T-cell (primary cell): ENCODE measurements around the gene CLCA2. TPM values are rescaled to one million over a fixed set of nuclear protein-coding genes. Genes with fewer than 3 reads are reported as not detected.

Experiments
- ATAC-seq, 4 experiments: fragments of 200-7000 bp in 3 of 4; fragments of 150-1000 bp in 1 of 4; cut with Tn5 transposase; replicated peaks in 1 of 4; 1 replicate in 3 of 4; 2 replicates in 1 of 4; pipeline ENCODE4 v1.10.0; 2021; ENCODE audit warnings: moderate library complexity in 3 of 4, mild to moderate bottlenecking in 2 of 4, moderate number of reproducible peaks in 1 of 4
- CTCF ChIA-PET, 2 donors: fragments of 300-600 bp; sonication (Branson Sonifier 250); formaldehyde crosslinking; loops; one replicate each; lab custom pipeline; 2022; ENCODE audit warnings: antibody characterized with exemption in 2 of 2; lab: Charles Lee
- POLR2A ChIA-PET, 2 donors: fragments of 300-600 bp; sonication (Branson Sonifier 250); formaldehyde crosslinking; loops; one replicate each; lab custom pipeline; 2022; ENCODE audit warnings: antibody characterized with exemption in 2 of 2; lab: Charles Lee
- DNase-seq, 35 experiments: peaks; one replicate each; pipeline versions ENCODE4 v3.0.0 to v3.0.0-alpha.2; 2013 to 2023
- H3K27ac ChIP-seq: one replicate; pipeline ENCODE4 v1.5.1; 2013; ENCODE audit warnings: low read length
- H3K27me3 ChIP-seq, 2 experiments: replicated peaks in 1 of 2; 1 replicate in 1 of 2; 2 replicates in 1 of 2; pipeline versions ENCODE4 v1.6.1 to v1.7.0; 2013; ENCODE audit warnings: low read length in 1 of 2, mixed read lengths in 1 of 2; ENCODE audit not compliant: control insufficient read depth in 2 of 2, insufficient read depth in 2 of 2; ENCODE audit errors: extremely low read depth in 1 of 2
- H3K36me3 ChIP-seq, 2 donors: 1 replicate in 1 of 2; 2 replicates in 1 of 2; pipeline versions ENCODE4 v1.6.1 to v1.7.0; 2013; ENCODE audit warnings: low read length in 1 of 2; ENCODE audit not compliant: control insufficient read depth in 2 of 2, insufficient read depth in 1 of 2; ENCODE audit errors: extremely low read depth in 1 of 2
- H3K4me1 ChIP-seq, 2 experiments: 1 replicate in 1 of 2; 2 replicates in 1 of 2; pipeline versions ENCODE4 v1.6.1 to v1.7.0; 2013; ENCODE audit warnings: low read length in 2 of 2, mixed read lengths in 1 of 2; ENCODE audit not compliant: insufficient read depth in 2 of 2, control insufficient read depth in 1 of 2; ENCODE audit errors: extremely low read depth in 1 of 2
- H3K4me3 ChIP-seq, 2 donors: 1 replicate in 1 of 2; 2 replicates in 1 of 2; pipeline versions ENCODE4 v1.5.1 to v1.7.0; 2013; ENCODE audit warnings: mild to moderate bottlenecking in 2 of 2, low read length in 1 of 2, moderate library complexity in 1 of 2; ENCODE audit not compliant: control insufficient read depth in 1 of 2; ENCODE audit errors: extremely low read depth in 1 of 2
- H3K9me3 ChIP-seq: 2 replicates; pipeline ENCODE4 v1.7.0; 2013
- H3K27ac Mint-ChIP-seq, 2 donors: one replicate each; pipeline ENCODE4 v1.8.0; 2020 to 2021; ENCODE audit warnings: mild to moderate bottlenecking in 2 of 2, mixed read lengths in 2 of 2
- H3K27me3 Mint-ChIP-seq, 2 donors: one replicate each; pipeline ENCODE4 v1.8.0; 2021 to 2022; ENCODE audit warnings: mixed read lengths in 2 of 2
- H3K36me3 Mint-ChIP-seq: one replicate; pipeline ENCODE4 v1.8.0; 2021; ENCODE audit warnings: mixed read lengths
- H3K4me1 Mint-ChIP-seq, 3 donors: one replicate each; pipeline ENCODE4 v1.8.0; 2020 to 2022; ENCODE audit warnings: mixed read lengths in 3 of 3, mild to moderate bottlenecking in 1 of 3
- H3K4me3 Mint-ChIP-seq, 3 donors: one replicate each; pipeline ENCODE4 v1.8.0; 2020 to 2022; ENCODE audit warnings: mild to moderate bottlenecking in 3 of 3, mixed read lengths in 3 of 3, moderate library complexity in 3 of 3
- H3K9me3 Mint-ChIP-seq, 3 donors: one replicate each; pipeline ENCODE4 v1.8.0; 2020 to 2022; ENCODE audit warnings: mixed read lengths in 3 of 3
- WGBS: methylation state at CpG from one replicate; pipeline ENCODE4 v1.1.5; 2013; ENCODE audit warnings: missing lambda C conversion rate; ENCODE audit not compliant: insufficient coverage; 5-methylcytosine and 5-hydroxymethylcytosine counted together
- total RNA-seq, 35 experiments: library from RNA in 6 of 35; stranded (reverse) in 6 of 35; fragments of 120-200 nt in 1 of 35; gene quantifications; one replicate each; pipeline versions ENCODE4 v1.2.1 to v1.2.4 and lab custom pipeline; 2013 to 2026

CLCA2 gene
- total RNA-seq, 5 donors from 2014 or later (not counting 1 experiment from before 2014, with no cell fraction given): not detected

- ChIA-PET POLR2A (interaction anchor here in 1 of 2 donors (0.5 kb wide), 1 partner anchor 576 kb away, joined by 3 read pairs; no protein-coding TSS in a partner anchor), CTCF (interaction anchor here (1.0 to 2.5 kb wide), 3 partner anchors 11 to 41 kb away, joined by 4 to 7 read pairs (median 6); no protein-coding TSS in a partner anchor)
- WGBS: no CpG with 5 or more reads among the region's 1 CpG
- DNase-seq (no peak), ATAC-seq (no peak)
- Histone ChIP-seq H3K9me3 (no peaks in the 10 kb centered on the region), H3K4me1 (no peaks in the 10 kb centered on the region), H3K27ac (no peak overlapping the region), H3K36me3 (no peaks in the 10 kb centered on the region), H3K4me3 (no peak overlapping the region), H3K27me3 (no peaks in the 10 kb centered on the region)
- no peaks in the 10 kb centered on the region for H3K4me1 Mint-ChIP-seq
- H3K9me3 Mint-ChIP-seq: no peaks in the 10 kb centered on the region
- no peaks in the 10 kb centered on the region for H3K36me3 Mint-ChIP-seq
- no peak overlapping the region for H3K27ac Mint-ChIP-seq
- H3K27me3 Mint-ChIP-seq: peaks cover 4% of the 10 kb centered on the region in 2 donors
- H3K4me3 Mint-ChIP-seq: no peak overlapping the region
Observed at GRCh38 chr1:86460998-86461397, 37.0 kb downstream of the CLCA2 start.

- ChIA-PET POLR2A (interaction anchor here in 1 of 2 donors (0.5 kb wide), 1 partner anchor 576 kb away, joined by 3 read pairs; no protein-coding TSS in a partner anchor), CTCF (interaction anchor here (1.0 to 2.5 kb wide), 3 partner anchors 11 to 41 kb away, joined by 4 to 7 read pairs (median 6); no protein-coding TSS in a partner anchor)
- Mint-ChIP-seq H3K27me3 (peaks cover 4% of the 10 kb centered on the region in 2 donors), H3K9me3 (no peaks in the 10 kb centered on the region), H3K27ac (no peak overlapping the region), H3K36me3 (no peaks in the 10 kb centered on the region), H3K4me1 (no peaks in the 10 kb centered on the region), H3K4me3 (no peak overlapping the region)
- DNase-seq (no peak), ATAC-seq (no peak)
- H3K36me3 ChIP-seq: no peaks in the 10 kb centered on the region
- no CpG with 5 or more reads among the region's 3 CpGs for WGBS
- H3K4me3 ChIP-seq: no peak overlapping the region
- H3K27ac ChIP-seq: no peak overlapping the region
- no peaks in the 10 kb centered on the region for H3K4me1 ChIP-seq
- no peaks in the 10 kb centered on the region for H3K27me3 ChIP-seq
- no peaks in the 10 kb centered on the region for H3K9me3 ChIP-seq
Observed at GRCh38 chr1:86461482-86461881, 37.5 kb downstream of the CLCA2 start.

GRCh38 chr1:86464819-86465218, 40.8 kb downstream of the CLCA2 start:
- Histone ChIP-seq H3K36me3 (no peaks in the 10 kb centered on the region), H3K4me3 (no peak overlapping the region), H3K9me3 (no peaks in the 10 kb centered on the region), H3K27ac (no peak overlapping the region), H3K27me3 (peaks cover 0 to 4% of the 10 kb centered on the region in 2 experiments), H3K4me1 (no peaks in the 10 kb centered on the region)
- Mint-ChIP-seq H3K27me3 (peaks cover 0 to 1% of the 10 kb centered on the region in 2 donors), H3K4me1 (peaks cover 0 to 3% (median 0%) of the 10 kb centered on the region in 3 donors), H3K36me3 (no peaks in the 10 kb centered on the region), H3K9me3 (no peaks in the 10 kb centered on the region), H3K27ac (no peak overlapping the region), H3K4me3 (no peak overlapping the region)
- DNase-seq (no peak), ATAC-seq (no peak)
- ChIA-PET CTCF (interaction anchor here (0.5 to 0.8 kb wide), 2 partner anchors 13 to 38 kb away, joined by 3 to 5 read pairs; no protein-coding TSS in a partner anchor), POLR2A (no interaction called here)
- no CpG with 5 or more reads among the region's 1 CpG for WGBS

GRCh38 chr1:86466109-86466844, 42.3 kb downstream of the CLCA2 start:
- H3K4me1 ChIP-seq: no peaks in the 10 kb centered on the region
- ATAC-seq: no peak
- H3K9me3 Mint-ChIP-seq: no peaks in the 10 kb centered on the region
- ChIA-PET POLR2A (no interaction called here), CTCF (no interaction called here)
- H3K4me1 Mint-ChIP-seq: peaks cover 0 to 4% (median 0%) of the 10 kb centered on the region in 3 donors
- no peak overlapping the region for H3K27ac Mint-ChIP-seq
- no peak overlapping the region for H3K4me3 ChIP-seq
- H3K9me3 ChIP-seq: no peaks in the 10 kb centered on the region
- H3K36me3 Mint-ChIP-seq: no peaks in the 10 kb centered on the region
- 75% methylated on average over 1 of the region's 2 CpGs for WGBS
- H3K27ac ChIP-seq: no peak overlapping the region
- no peak overlapping the region for H3K4me3 Mint-ChIP-seq
- H3K27me3 ChIP-seq: peaks cover 0 to 4% of the 10 kb centered on the region in 2 experiments
- DNase-seq: no peak
- H3K27me3 Mint-ChIP-seq: peaks cover 5 to 7% of the 10 kb centered on the region in 2 donors
- no peaks in the 10 kb centered on the region for H3K36me3 ChIP-seq

GRCh38 chr1:86466986-86467385, 43.0 kb downstream of the CLCA2 start:
- Histone ChIP-seq H3K4me3 (no peak overlapping the region), H3K9me3 (no peaks in the 10 kb centered on the region), H3K36me3 (no peaks in the 10 kb centered on the region), H3K27ac (no peak overlapping the region), H3K4me1 (no peaks in the 10 kb centered on the region), H3K27me3 (peaks cover 0 to 4% of the 10 kb centered on the region in 2 experiments)
- no peak overlapping the region for H3K4me3 Mint-ChIP-seq
- H3K4me1 Mint-ChIP-seq: peaks cover 0 to 4% (median 0%) of the 10 kb centered on the region in 3 donors
- H3K9me3 Mint-ChIP-seq: no peaks in the 10 kb centered on the region
- H3K27ac Mint-ChIP-seq: no peak overlapping the region
- CTCF ChIA-PET: no interaction called here
- no peak for ATAC-seq
- peaks cover 7% of the 10 kb centered on the region in 2 donors for H3K27me3 Mint-ChIP-seq
- H3K36me3 Mint-ChIP-seq: no peaks in the 10 kb centered on the region
- POLR2A ChIA-PET: no interaction called here
- 45% methylated on average over 2 of the region's 4 CpGs for WGBS
- DNase-seq: no peak

GRCh38 chr1:86468501-86468977, 44.6 kb downstream of the CLCA2 start, which contains the start of gene CLCA1:
Gene CLCA1, plus strand, starts transcription at chr1:86468927. Its CDS starts 45 bp downstream, at chr1:86468972.
- CTCF ChIA-PET: interaction anchor here in 1 of 2 donors (0.6 kb wide), 1 partner anchor 11 kb away, joined by 4 read pairs; no protein-coding TSS in a partner anchor

More at GRCh38 chr1:86468501-86468977, 44.6 kb downstream of the CLCA2 start, which contains the start of gene CLCA1:
- peaks cover 0 to 4% of the 10 kb centered on the region in 2 experiments for H3K27me3 ChIP-seq
- Mint-ChIP-seq H3K36me3 (no peaks in the 10 kb centered on the region), H3K4me3 (no peak within 1 kb of the TSS), H3K9me3 (no peaks in the 10 kb centered on the region), H3K4me1 (peaks cover 0 to 4% (median 0%) of the 10 kb centered on the region in 3 donors), H3K27me3 (peaks cover 9 to 12% of the 10 kb centered on the region in 2 donors), H3K27ac (no peak within 1 kb of the TSS)
- no peaks in the 10 kb centered on the region for H3K9me3 ChIP-seq
- no peak within 1 kb of the TSS for H3K4me3 ChIP-seq
- no peaks in the 10 kb centered on the region for H3K36me3 ChIP-seq
- H3K27ac ChIP-seq: no peak within 1 kb of the TSS
- WGBS: no CpG with 5 or more reads among the region's 7 CpGs
- no peak for ATAC-seq
- no peak for DNase-seq
- POLR2A ChIA-PET: no interaction called here
- no peaks in the 10 kb centered on the region for H3K4me1 ChIP-seq
